ENCODE results near the gene JPH2. TPM values are rescaled to one million over a fixed set of nuclear protein-coding genes. Genes with fewer than 3 reads are reported as not detected.

Gene JPH2
- total RNA-seq, 2 donors from 2014 or later: 169 to 179 TPM

GRCh38 chr20:44093249-44093582 is 93.8 kb downstream of the JPH2 start:
- H3K4me1 ChIP-seq (ENCODE audit: control insufficient read depth in 1 of 2, low read depth in 2 of 2): no peaks in the 10 kb centered on the region
- no peaks in the 10 kb centered on the region for H3K27me3 ChIP-seq (replicated peaks; ENCODE audit: insufficient read depth)
- TF ChIP-seq, protein P1, sequence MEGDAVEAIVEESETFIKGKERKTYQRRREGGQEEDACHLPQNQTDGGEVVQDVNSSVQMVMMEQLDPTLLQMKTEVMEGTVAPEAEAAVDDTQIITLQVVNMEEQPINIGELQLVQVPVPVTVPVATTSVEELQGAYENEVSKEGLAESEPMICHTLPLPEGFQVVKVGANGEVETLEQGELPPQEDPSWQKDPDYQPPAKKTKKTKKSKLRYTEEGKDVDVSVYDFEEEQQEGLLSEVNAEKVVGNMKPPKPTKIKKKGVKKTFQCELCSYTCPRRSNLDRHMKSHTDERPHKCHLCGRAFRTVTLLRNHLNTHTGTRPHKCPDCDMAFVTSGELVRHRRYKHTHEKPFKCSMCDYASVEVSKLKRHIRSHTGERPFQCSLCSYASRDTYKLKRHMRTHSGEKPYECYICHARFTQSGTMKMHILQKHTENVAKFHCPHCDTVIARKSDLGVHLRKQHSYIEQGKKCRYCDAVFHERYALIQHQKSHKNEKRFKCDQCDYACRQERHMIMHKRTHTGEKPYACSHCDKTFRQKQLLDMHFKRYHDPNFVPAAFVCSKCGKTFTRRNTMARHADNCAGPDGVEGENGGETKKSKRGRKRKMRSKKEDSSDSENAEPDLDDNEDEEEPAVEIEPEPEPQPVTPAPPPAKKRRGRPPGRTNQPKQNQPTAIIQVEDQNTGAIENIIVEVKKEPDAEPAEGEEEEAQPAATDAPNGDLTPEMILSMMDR (IDR thresholded peaks at IDR 0.05): no peak
- H3K9me3 ChIP-seq: no peaks in the 10 kb centered on the region
- no peaks in the 10 kb centered on the region for H3K36me3 ChIP-seq
- H3K4me3 ChIP-seq: no peak overlapping the region
- no peak for ATAC-seq (ENCODE audit: insufficient number of reproducible peaks, low FRiP score, low read depth)
- no peak overlapping the region for H3K27ac ChIP-seq
- no peak for DNase-seq (ENCODE audit: low spot score)

GRCh38 chr20:44092551-44093248 is 94.3 kb downstream of the JPH2 start:
- Histone ChIP-seq H3K27me3 (replicated peaks; ENCODE audit: insufficient read depth) (no peaks in the 10 kb centered on the region), H3K36me3 (no peaks in the 10 kb centered on the region), H3K27ac (no peak overlapping the region), H3K4me3 (no peak overlapping the region), H3K9me3 (no peaks in the 10 kb centered on the region), H3K4me1 (ENCODE audit: control insufficient read depth in 1 of 2, low read depth in 2 of 2) (peaks cover 0 to 4% of the 10 kb centered on the region in 2 donors)
- DNase-seq (ENCODE audit: low spot score): no peak
- ATAC-seq (ENCODE audit: insufficient number of reproducible peaks, low FRiP score, low read depth): no peak
- TF ChIP-seq, protein P1 (IDR thresholded peaks at IDR 0.05): peak; percentile 34

- DNase-seq (ENCODE audit: low spot score) (no peak), ATAC-seq (ENCODE audit: insufficient number of reproducible peaks, low FRiP score, low read depth) (no peak)
- H3K27me3 ChIP-seq (replicated peaks; ENCODE audit: insufficient read depth): no peaks in the 10 kb centered on the region
- TF ChIP-seq, protein P1 (IDR thresholded peaks at IDR 0.05): no peak
- H3K4me3 ChIP-seq: no peak overlapping the region
- H3K27ac ChIP-seq: no peak overlapping the region
- H3K9me3 ChIP-seq: no peaks in the 10 kb centered on the region
- no peaks in the 10 kb centered on the region for H3K36me3 ChIP-seq
- peaks cover 0 to 12% of the 10 kb centered on the region in 2 donors for H3K4me1 ChIP-seq (ENCODE audit: control insufficient read depth in 1 of 2, low read depth in 2 of 2)
Measured at GRCh38 chr20:44091026-44091425, 96.0 kb downstream of the JPH2 start.

- TF ChIP-seq, protein P1 (IDR thresholded peaks at IDR 0.05): no peak
- H3K4me1 ChIP-seq (ENCODE audit: control insufficient read depth in 1 of 2, low read depth in 2 of 2): peaks cover 0 to 12% of the 10 kb centered on the region in 2 donors
- no peaks in the 10 kb centered on the region for H3K9me3 ChIP-seq
- H3K36me3 ChIP-seq: no peaks in the 10 kb centered on the region
- DNase-seq (ENCODE audit: low spot score) (no peak), ATAC-seq (ENCODE audit: insufficient number of reproducible peaks, low FRiP score, low read depth) (no peak)
- no peak overlapping the region for H3K4me3 ChIP-seq
- no peaks in the 10 kb centered on the region for H3K27me3 ChIP-seq (replicated peaks; ENCODE audit: insufficient read depth)
- H3K27ac ChIP-seq: no peak overlapping the region
Measured at GRCh38 chr20:44089987-44090674, 96.9 kb downstream of the JPH2 start.

DNA sequence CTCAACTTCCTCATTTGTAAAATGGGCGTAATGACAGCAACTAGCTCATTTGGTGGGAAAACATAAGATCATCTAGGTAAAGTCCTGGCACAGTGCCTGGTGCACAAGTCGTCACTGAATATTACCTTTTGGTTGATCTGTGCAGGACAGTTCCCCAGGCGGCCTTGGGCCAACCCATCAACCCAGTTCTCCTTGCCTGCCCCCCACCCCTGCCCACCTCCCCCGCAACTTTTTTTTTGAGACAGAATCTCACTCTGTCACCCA is 99.2 kb downstream of the JPH2 start:
- no peak for ATAC-seq (ENCODE audit: insufficient number of reproducible peaks, low FRiP score, low read depth)
- no peak overlapping the region for H3K27ac ChIP-seq
- peaks cover 0 to 12% of the 10 kb centered on the region in 2 donors for H3K4me1 ChIP-seq (ENCODE audit: control insufficient read depth in 1 of 2, low read depth in 2 of 2)
- TF ChIP-seq, protein P1 (IDR thresholded peaks at IDR 0.05): no peak
- no peak overlapping the region for H3K4me3 ChIP-seq
- no peaks in the 10 kb centered on the region for H3K9me3 ChIP-seq
- H3K27me3 ChIP-seq (replicated peaks; ENCODE audit: insufficient read depth): no peaks in the 10 kb centered on the region
- no peak for DNase-seq (ENCODE audit: low spot score)
- no peaks in the 10 kb centered on the region for H3K36me3 ChIP-seq

Data from thoracic aorta (tissue), 2 donors.